Measurements from ENCODE around the gene HSD11B2.
"Not testable (repeated sequence)": the region's sequence is repeated elsewhere in the genome, so short reads cannot be mapped to it uniquely, and the experiment has no call there.

HSD11B2 gene

DNA sequence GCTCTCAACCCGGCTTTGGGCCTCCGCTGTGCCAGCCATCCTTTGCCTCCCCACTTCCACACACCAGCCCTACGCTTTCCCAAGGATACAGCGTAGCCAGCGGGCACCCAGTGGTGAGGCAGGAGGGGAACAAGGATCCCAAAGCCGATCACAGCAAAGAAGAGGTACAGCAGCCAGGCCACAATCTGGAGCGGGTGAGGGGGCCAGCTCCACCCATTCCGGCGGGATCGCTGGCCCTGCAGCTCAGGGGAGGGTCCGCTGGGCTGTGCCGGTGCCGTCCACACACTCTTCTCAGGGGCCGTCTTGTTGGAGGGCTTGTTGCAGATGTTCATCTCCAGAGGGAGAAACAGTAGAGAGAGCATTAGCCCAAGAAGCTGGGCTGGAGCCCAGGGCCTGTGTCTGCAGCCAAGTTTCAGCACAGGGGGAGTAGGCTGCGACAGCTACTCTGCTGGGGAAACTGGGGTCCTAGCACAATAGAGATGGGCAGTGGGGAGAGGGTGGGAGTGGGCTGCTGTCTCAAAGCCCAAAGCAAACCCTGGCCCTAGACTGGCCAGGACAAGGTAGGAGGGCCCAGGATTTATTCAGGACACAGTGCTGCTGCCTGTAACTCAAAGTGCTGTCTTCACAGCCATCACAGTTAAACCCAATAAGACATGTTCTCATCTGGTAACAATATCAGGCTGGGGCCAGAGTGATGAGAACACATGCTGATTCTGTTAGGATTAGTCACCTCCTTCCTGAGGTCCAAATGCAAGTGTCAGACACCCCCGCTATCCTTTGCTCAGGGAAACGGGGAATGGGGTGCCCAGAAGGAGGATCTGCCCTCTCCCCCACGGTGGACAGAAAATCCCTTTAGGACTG lies 24.6 kb upstream of the HSD11B2 start:
- H3K4me3 ChIP-seq (ENCODE audit: low read length), result no peak overlapping the region
- no peak for DNase-seq (ENCODE audit: low read depth, low spot score)
- H3K36me3 ChIP-seq (ENCODE audit: control insufficient read depth, insufficient read depth, low read length), result no peaks in the 10 kb centered on the region
- WGBS (ENCODE audit: insufficient coverage, insufficient read length), result no CpG with 5 or more reads among the region's 18 CpGs
- no peak overlapping the region for H3K27ac ChIP-seq (ENCODE audit: low read length)
- H3K4me1 ChIP-seq (ENCODE audit: control insufficient read depth, insufficient read depth, low read length), result peaks cover 7% of the 10 kb centered on the region; the same call in 1 of the 2 replicates
- H3K9me3 ChIP-seq (ENCODE audit: control insufficient read depth, insufficient read depth, low read length), result no peaks in the 10 kb centered on the region
- no peaks in the 10 kb centered on the region for H3K27me3 ChIP-seq (ENCODE audit: control insufficient read depth, insufficient read depth, low read length)

DNA sequence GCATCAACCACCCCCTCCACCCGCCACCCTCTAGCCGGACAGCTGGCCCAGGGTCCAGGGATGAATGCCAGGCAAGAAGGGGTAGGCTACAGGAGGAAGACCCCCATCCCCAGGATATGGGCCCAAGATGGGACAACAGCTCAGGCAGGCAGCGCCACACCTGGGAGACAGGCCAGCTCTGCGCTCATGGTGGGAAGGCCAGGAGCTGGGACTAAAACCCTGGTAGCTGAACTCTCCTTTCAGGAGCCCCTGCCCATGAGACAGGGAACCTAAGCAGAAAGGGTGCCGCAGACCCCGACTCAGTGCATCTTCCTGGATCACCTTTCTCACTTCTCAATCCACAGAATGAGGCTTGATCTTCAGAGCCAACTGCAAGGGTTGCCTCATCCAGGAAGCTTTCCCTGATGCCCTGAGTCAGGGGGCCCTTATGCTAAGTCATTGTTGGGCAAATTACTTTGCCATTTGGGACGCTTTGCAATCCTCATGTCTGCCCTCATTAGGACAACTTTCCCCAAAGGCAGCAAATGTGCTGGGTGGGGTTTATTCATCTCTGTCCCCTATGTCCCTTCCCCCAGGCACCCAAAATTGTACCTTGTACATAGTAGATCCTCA lies 23.6 kb upstream of the HSD11B2 start:
- H3K4me3 ChIP-seq (ENCODE audit: low read length), result no peak overlapping the region
- DNase-seq (ENCODE audit: low read depth, low spot score), result no peak
- no peaks in the 10 kb centered on the region for H3K9me3 ChIP-seq (ENCODE audit: control insufficient read depth, insufficient read depth, low read length)
- H3K4me1 ChIP-seq (ENCODE audit: control insufficient read depth, insufficient read depth, low read length), result peaks cover 7% of the 10 kb centered on the region; the same call in 1 of the 2 replicates
- no peak overlapping the region for H3K27ac ChIP-seq (ENCODE audit: low read length)
- no peaks in the 10 kb centered on the region for H3K27me3 ChIP-seq (ENCODE audit: control insufficient read depth, insufficient read depth, low read length)
- WGBS (ENCODE audit: insufficient coverage, insufficient read length), result no CpG with 5 or more reads among the region's 7 CpGs
- no peaks in the 10 kb centered on the region for H3K36me3 ChIP-seq (ENCODE audit: control insufficient read depth, insufficient read depth, low read length)

DNA sequence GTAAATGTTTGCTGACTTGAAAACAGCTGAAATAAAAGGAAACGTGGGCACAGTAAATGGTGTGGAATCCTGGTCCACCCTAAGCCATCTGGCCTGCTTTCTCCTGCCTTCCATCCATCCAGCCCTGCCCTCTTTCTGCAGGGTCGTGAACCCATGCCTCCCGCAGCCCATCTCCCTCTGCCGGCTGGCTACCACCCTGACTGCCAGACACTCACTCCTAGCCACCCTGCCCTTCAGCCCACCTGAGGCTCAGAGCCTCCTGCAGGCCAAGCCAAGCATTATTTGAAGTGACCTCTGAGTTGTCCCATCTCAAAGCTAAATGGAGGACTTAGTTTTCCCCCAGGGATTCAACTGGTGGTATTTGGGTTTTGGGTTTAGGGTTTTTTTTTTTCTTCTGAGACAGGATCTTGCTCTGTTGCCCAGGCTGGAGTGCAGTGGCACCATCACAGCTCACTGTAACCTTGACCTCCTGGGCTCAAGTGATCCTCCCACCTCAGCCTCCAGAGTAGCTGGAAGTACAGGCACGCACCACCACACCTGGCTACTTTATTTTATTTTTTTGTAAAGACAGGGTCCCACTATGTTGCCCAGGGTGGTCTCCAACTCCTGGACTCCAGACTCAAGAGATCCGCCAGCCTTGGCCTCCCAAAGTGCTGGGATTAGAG lies 23.0 kb upstream of the HSD11B2 start:
- H3K27ac ChIP-seq (ENCODE audit: low read length), result no peak overlapping the region
- WGBS (ENCODE audit: insufficient coverage, insufficient read length), result no CpG with 5 or more reads among the region's 6 CpGs
- peaks cover 7% of the 10 kb centered on the region; the same call in 1 of the 2 replicates for H3K4me1 ChIP-seq (ENCODE audit: control insufficient read depth, insufficient read depth, low read length)
- no peak for DNase-seq (ENCODE audit: low read depth, low spot score)
- H3K4me3 ChIP-seq (ENCODE audit: low read length), result no peak overlapping the region
- no peaks in the 10 kb centered on the region for H3K27me3 ChIP-seq (ENCODE audit: control insufficient read depth, insufficient read depth, low read length)
- no peaks in the 10 kb centered on the region for H3K9me3 ChIP-seq (ENCODE audit: control insufficient read depth, insufficient read depth, low read length)
- H3K36me3 ChIP-seq (ENCODE audit: control insufficient read depth, insufficient read depth, low read length), result no peaks in the 10 kb centered on the region

DNA sequence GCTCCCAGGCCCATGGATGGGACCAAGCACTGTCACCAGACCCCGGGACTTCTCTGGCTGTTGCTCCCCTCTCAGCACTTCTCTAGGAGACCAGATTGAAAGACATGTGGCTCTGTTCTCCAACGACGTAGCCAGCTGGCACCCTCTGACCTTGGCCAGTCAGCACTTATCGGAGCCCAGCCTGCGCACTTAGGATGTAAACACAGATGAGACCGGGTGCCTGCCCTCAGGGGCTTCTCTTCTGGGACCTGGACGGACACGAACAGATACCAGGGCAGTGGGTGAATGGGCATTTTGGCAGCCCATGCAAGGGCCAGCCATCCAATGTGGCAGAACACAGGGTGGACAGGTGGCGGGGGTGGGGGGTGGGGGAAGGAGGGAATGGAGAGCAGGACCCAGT lies 21.3 kb upstream of the HSD11B2 start:
- no peak for DNase-seq (ENCODE audit: low read depth, low spot score)
- no peak overlapping the region for H3K27ac ChIP-seq (ENCODE audit: low read length)
- H3K36me3 ChIP-seq (ENCODE audit: control insufficient read depth, insufficient read depth, low read length), result no peaks in the 10 kb centered on the region
- H3K27me3 ChIP-seq (ENCODE audit: control insufficient read depth, insufficient read depth, low read length), result no peaks in the 10 kb centered on the region
- peaks cover 5% of the 10 kb centered on the region; the same call in 1 of the 2 replicates for H3K4me1 ChIP-seq (ENCODE audit: control insufficient read depth, insufficient read depth, low read length)
- no peak overlapping the region for H3K4me3 ChIP-seq (ENCODE audit: low read length)
- H3K9me3 ChIP-seq (ENCODE audit: control insufficient read depth, insufficient read depth, low read length), result no peaks in the 10 kb centered on the region
- WGBS (ENCODE audit: insufficient coverage, insufficient read length), result no CpG with 5 or more reads among the region's 9 CpGs

DNA sequence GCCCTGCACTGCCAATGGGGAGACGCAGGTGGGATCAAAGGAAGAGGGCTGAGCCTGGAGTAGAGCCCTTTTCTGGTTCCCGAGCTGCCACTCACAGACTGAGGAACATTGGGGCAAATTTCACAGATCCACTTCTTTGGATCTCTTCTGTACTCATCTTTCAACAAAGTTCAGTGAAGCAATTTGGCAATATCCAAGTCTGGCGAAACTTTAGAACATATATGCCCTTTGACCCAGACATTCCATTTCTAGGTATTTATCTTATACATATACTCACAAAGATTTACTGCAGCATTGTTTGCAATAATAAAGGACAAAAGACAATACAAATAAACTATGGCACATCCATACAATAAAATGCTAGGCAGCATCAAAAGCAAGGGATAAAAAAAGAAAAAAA lies 19.6 kb upstream of the HSD11B2 start:
- H3K27me3 ChIP-seq (ENCODE audit: control insufficient read depth, insufficient read depth, low read length), result no peaks in the 10 kb centered on the region
- WGBS (ENCODE audit: insufficient coverage, insufficient read length), result no CpG with 5 or more reads among the region's 3 CpGs

DNA sequence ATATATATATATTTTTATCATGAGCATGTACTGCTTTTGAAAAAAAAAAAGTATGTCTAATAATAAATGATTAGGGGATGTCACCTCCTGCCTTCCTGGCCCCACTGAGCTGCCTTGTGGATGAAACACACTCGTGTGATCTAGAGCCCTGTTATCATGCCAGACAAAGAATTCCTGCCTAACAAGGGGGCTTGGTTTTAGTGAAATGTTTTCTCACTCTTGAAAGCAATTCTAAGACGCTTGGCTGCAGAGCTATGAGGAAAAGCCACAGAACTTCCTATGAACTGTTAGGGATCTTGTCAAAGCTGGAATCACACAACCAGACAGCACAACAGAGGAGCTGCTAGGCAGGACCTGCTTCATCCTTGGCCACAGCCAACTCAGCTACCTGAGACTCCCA lies 18.6 kb upstream of the HSD11B2 start:
- H3K4me3 ChIP-seq (ENCODE audit: low read length), result no peak overlapping the region
- WGBS (ENCODE audit: insufficient coverage, insufficient read length), result no CpG with 5 or more reads among the region's 2 CpGs
- DNase-seq (ENCODE audit: low read depth, low spot score), result no peak

More for the DNA sequence above, 19.6 kb upstream of the HSD11B2 start:
- no peak overlapping the region for H3K4me3 ChIP-seq (ENCODE audit: low read length)
- H3K4me1 ChIP-seq (ENCODE audit: control insufficient read depth, insufficient read depth, low read length), result peaks cover 3% of the 10 kb centered on the region; the same call in 1 of the 2 replicates
- no peaks in the 10 kb centered on the region for H3K9me3 ChIP-seq (ENCODE audit: control insufficient read depth, insufficient read depth, low read length)
- no peak for DNase-seq (ENCODE audit: low read depth, low spot score)
- H3K27ac ChIP-seq (ENCODE audit: low read length), result no peak overlapping the region
- H3K36me3 ChIP-seq (ENCODE audit: control insufficient read depth, insufficient read depth, low read length), result no peaks in the 10 kb centered on the region

DNA sequence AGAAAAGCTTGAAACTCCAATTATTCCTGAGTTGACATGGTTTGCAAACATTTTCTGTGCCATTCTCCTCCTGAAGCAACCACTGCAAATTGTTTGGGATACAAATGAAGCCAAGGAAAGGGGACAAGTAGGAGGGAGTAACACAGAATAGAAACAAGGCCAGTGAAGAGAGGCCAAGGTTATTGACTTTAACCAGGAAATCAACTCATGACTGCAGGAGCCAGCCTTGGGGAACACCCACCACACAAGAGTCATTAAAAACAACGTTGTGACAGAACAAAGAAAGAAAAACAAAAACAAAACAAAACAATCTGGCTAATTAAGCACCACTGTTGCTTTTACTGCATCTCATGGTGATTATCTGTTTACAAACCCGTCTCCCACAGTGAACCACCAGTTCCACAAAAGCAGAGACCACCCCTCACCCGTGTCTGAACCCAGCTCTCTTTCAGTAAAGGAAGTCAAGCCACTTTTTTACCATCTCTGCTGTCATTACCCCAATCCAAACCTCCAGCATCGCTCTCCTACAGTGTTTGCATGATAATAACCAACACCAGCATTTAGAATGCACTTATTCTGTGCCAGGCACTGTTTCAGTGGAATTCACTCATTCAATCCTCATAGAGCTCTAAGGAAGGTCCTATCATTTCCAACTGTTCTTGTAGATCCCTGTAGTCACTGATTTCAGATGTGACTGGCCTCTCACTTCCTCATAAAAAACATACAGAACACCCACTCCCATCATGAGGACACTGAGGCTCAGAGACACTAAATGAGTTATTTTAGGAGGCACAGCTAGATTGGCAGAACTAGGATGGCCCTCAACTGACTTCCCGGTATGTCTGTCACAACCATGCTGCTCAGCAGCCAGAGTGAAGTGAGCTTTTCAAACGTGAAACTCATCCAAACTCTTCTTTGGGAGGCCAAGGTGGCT lies 16.7 kb upstream of the HSD11B2 start:
- H3K27me3 ChIP-seq (ENCODE audit: control insufficient read depth, insufficient read depth, low read length), result no peaks in the 10 kb centered on the region
- no peak overlapping the region for H3K4me3 ChIP-seq (ENCODE audit: low read length)
- no CpG with 5 or more reads among the region's 6 CpGs for WGBS (ENCODE audit: insufficient coverage, insufficient read length)
- DNase-seq (ENCODE audit: low read depth, low spot score), result no peak
- no peaks in the 10 kb centered on the region for H3K36me3 ChIP-seq (ENCODE audit: control insufficient read depth, insufficient read depth, low read length)
- no peak overlapping the region for H3K27ac ChIP-seq (ENCODE audit: low read length)
- no peaks in the 10 kb centered on the region for H3K9me3 ChIP-seq (ENCODE audit: control insufficient read depth, insufficient read depth, low read length)
- H3K4me1 ChIP-seq (ENCODE audit: control insufficient read depth, insufficient read depth, low read length), result peaks cover 2% of the 10 kb centered on the region; the same call in 1 of the 2 replicates

More for the DNA sequence above, 18.6 kb upstream of the HSD11B2 start:
- Histone ChIP-seq H3K36me3 (ENCODE audit: control insufficient read depth, insufficient read depth, low read length) (no peaks in the 10 kb centered on the region), H3K9me3 (ENCODE audit: control insufficient read depth, insufficient read depth, low read length) (no peaks in the 10 kb centered on the region), H3K27me3 (ENCODE audit: control insufficient read depth, insufficient read depth, low read length) (no peaks in the 10 kb centered on the region), H3K4me1 (ENCODE audit: control insufficient read depth, insufficient read depth, low read length) (peaks cover 3% of the 10 kb centered on the region; the same call in 1 of the 2 replicates), H3K27ac (ENCODE audit: low read length) (no peak overlapping the region)

DNA sequence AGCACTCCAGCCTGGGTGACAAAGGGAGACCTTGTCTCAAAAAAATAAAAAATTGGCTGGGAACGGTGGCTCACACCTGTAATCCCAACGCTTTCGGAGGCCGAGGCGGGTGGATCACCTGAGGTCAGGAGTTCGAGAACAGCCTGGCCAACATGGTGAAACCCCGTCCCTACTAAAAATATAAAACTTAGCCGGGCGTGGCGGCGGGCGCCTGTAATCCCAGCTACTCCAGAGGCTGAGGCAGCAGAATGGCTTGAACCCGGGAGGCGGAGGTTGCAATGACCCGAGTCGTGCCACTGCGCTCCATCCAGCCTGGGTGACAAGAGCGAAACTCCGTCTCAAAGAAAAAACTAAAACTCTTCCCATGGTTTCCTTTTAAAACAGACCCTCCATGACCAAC lies 15.5 kb upstream of the HSD11B2 start:
- H3K4me3 ChIP-seq (ENCODE audit: low read length); H3K36me3 ChIP-seq (ENCODE audit: control insufficient read depth, insufficient read depth, low read length); H3K27ac ChIP-seq (ENCODE audit: low read length); H3K4me1 ChIP-seq (ENCODE audit: control insufficient read depth, insufficient read depth, low read length); H3K27me3 ChIP-seq (ENCODE audit: control insufficient read depth, insufficient read depth, low read length); DNase-seq (ENCODE audit: low read depth, low spot score); H3K9me3 ChIP-seq (ENCODE audit: control insufficient read depth, insufficient read depth, low read length): not testable (repeated sequence)
- no CpG with 5 or more reads among the region's 19 CpGs for WGBS (ENCODE audit: insufficient coverage, insufficient read length)

DNA sequence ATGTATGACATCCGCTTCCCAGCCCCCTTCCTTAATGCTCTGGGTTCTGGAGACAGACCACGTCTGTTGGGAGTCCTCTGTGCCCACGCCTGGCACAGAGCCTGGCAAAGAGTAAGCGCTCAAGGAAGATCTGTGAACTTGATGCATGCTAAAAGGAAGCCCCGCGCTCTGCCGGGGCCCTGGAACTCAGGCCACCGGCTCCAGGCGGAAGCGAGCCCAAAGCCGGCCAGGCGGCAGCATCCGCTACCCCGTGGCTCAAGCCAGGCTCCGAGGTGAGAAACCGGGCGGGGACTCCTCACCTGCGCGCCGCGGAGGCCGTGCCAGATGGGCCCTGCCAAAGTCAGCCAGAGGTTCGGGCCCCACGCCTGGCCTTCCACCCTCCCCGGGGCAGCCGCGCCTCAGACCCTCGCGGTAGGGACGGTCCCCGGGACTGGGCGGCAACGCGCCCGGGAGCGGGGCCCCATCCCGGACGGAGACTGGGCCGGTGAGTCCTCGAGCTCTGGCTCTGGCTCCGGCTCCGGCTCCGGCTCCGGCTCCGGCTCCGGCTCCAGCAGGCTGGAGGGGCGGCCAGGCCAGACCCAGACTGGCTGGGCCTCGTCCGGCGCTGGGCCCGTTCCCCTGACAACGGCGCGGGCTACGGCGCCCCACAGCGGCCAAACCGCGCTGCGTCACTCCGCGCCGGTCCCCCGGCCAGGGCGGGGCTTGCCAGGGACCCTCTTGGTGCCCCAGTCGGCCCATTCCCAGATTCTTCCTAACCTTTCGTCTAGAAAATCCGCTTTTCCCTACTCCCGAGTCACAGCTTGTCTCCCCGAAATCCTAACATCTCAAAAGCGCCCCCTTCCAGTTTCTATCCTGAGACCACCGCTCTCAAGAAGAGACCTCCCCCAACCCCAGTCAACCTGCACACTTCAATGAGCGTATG lies 14.8 kb upstream of the HSD11B2 start, which contains the start of gene ZDHHC1:
Gene ZDHHC1, minus strand, starts transcription at position 606 of the 922 bp plus-strand sequence. CDS start 8,702 bp downstream, outside the sequence.
- Histone ChIP-seq H3K4me1 (ENCODE audit: control insufficient read depth, insufficient read depth, low read length) (peaks cover 2% of the 10 kb centered on the region; the same call in 1 of the 2 replicates), H3K36me3 (ENCODE audit: control insufficient read depth, insufficient read depth, low read length) (no peaks in the 10 kb centered on the region), H3K4me3 (ENCODE audit: low read length) (peak within 1 kb of the TSS; percentile 87), H3K27ac (ENCODE audit: low read length) (no peak within 1 kb of the TSS), H3K27me3 (ENCODE audit: control insufficient read depth, insufficient read depth, low read length) (no peaks in the 10 kb centered on the region), H3K9me3 (ENCODE audit: control insufficient read depth, insufficient read depth, low read length) (no peaks in the 10 kb centered on the region)
- WGBS (ENCODE audit: insufficient coverage, insufficient read length), result no CpG with 5 or more reads among the region's 73 CpGs
- no peak for DNase-seq (ENCODE audit: low read depth, low spot score)
